GM19468 (cell line): Measurements from ENCODE around the gene XPNPEP1.
A peak's percentile ranks its signal among the peaks of the same experiment; 100 is the strongest.

Experiments
- ATAC-seq: cut with Tn5 transposase; IDR thresholded peaks from one replicate; pipeline ENCODE4 v1.9.1; 2021; ENCODE audit warnings: mild to moderate bottlenecking, moderate library complexity, moderate number of reproducible peaks; ENCODE audit not compliant: unreplicated experiment; ENCODE audit errors: extremely low read depth

The XPNPEP1 gene

DNA sequence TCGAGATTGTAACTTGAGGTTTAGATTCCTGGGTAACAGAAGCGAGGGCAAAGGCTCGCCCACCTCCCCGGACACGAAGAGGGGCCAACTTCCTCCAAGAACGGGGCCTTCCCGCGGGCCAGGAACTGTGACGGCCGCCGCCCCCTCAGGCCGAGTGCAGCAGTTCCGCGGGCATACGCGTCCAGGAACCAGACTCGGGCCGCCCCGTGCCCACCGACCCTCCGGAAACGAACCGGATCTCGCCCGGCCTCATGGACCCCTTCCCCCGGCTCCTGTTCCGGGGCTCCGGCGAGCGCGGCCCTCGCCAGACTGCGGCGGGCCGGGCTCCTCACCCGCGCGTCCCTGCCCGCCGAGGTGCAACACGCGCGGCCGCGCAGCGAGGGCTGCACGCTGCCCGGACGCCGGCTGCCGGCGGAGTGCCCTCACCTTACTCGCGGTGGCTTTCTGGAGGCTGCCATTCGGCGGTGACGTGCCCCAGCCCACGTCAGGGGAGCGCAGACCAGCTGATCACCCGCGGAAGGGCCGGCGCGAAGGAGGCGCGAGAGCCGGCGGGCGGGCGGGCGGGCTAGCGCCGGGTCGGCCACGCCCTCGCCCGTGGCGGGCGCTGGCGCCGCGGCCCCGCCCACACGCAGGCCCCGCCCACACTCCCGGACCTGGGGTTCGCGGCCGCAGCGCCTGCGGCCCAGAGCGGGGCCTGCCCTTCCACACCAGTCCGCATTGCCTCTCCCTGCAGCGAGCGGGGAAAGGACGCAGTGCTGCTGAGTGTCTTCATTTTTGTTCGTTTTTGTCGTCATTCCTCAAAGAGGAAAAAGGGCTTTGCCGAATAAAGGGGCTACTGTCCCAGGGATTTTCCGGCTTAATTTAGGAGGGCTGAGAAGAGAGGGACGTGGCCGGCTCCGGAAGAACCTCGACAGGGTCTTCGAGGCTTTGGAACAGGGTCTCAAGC lies at the start of gene XPNPEP1:
XPNPEP1 (minus strand) TSS at position 536 of the 946 bp plus-strand sequence; CDS start at position 458, 78 bp downstream.
- ATAC-seq = peak; percentile 99

DNA sequence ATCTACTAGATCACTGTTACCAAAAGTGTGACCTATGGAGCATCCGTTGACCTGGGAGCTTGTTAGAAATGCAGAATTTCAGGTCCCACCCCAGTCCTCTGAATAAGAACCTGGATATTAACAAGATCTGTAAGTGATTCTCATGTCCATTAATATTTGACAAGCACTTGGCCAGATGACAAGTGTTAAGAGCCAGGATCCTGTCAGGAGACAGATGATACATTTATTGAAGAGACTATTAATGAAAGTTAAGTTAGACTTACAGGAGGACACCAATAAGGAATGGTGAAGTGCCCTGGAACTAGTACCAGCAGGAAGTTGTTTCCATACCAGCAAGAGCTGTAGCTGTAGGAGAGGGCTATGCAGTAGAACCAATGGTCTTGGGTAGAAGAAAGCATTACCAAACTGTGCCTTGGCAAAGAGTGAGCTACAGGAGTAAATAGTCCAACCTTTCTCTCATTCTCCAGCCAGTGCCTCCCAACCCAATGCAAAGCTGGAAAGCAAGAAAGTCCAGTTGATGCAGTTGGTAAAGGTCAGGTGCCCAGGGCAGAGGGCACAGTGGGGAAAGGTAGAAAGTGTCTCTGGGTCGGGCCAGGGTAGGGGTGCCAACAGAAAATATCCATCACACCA lies 49.2 kb upstream of the XPNPEP1 start:
- ATAC-seq = no peak

DNA sequence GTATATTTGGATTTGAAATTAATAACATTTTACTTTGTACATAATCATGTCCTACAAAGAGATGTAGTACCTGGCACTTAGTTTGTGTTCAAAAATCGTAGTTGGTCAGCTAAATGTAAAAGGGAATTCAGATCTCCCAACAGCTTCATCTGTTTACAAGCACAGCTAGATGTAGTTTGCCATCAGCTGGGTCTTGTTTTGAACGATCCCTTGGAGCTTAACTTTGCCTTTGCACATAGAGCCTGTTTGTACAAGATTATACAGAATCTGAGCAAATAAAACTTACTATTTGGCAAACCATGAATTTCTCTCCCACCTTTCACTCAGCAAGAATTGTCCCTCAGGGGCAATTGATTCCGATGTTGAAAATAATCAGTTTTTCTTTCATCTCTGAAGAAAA lies 48.3 kb upstream of the XPNPEP1 start:
- ATAC-seq = no peak

DNA sequence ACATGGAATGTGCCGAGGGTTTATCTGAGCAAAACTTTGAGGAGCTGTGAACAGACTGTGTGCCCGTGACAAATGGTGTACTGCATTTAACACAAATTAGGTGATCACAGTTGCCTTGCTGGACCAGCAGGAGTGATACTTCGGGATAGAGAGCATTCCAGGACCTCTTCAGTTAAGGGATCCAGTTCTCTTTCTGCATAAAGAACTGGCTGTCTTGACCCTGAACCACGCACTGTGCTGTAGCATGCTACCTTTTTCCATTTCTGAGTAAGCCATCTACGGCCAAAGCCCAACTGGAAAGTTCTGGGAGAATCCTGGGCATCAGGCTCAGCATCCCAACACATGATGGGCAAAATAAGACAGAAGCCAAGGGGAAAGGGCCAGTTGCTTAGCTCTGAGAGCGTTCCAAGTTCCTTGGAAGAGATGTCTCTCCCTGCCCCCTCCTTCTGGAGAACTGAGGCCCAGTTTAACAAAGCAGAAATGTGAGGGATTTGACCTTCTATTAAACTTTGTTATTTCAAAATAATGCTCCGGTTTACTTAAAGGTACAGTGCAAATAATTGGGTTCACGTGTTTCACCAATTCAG lies 46.5 kb upstream of the XPNPEP1 start:
- no peak for ATAC-seq

DNA sequence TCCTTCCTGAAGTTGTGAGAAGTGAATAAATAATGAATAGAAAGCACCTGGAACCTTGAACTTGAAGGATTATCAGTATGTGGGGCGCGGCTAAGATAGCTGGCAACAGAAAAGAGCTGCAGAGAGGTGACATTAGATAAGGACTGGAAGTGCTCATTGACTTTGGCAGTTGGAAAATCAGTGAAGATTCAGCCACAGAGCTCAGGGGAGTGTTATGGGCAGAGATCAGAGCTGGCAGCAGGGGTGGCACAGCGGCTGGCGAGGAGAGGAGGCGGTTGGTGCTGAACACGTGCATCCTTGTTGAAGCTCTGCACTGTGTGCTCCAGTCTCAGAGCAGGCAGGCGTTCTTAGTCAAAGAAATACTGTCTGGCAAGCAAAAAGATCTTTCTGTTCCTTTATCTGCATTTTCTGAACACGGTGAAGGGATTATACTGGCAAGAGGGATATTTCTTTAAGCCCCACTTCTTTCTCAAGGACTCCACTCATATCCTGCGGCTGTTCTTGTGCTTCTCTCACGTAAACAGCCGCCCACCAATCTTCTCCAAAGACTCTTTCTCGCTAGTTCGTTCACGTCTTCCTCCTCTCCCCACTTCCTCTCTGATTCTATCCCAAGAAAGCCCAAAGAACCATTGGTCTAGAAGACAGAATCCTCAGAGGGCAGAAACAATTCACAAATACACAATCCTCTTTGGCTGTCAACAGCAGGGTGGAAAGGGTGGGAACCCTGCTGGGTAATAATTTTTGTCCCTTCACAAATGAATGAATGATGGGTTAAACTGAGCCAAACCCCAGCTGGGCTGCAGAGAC lies 45.8 kb upstream of the XPNPEP1 start:
- ATAC-seq = no peak

DNA sequence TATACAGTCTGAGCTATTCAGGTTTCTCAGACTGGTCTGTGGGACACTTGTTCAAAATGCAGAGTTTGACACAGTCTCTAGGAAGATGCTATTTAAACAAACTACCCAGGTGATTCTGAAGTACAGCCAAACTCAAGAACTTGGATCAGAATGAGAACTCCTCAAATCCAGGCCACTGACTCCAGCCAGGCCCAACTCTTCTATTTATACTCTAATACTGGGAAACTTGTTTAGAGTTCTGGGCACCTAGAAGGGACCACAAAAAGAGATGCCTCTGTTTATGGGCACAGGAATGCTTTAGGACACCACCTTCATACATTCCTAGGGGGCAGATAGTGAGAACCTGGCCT lies 44.4 kb upstream of the XPNPEP1 start:
- no peak for ATAC-seq

DNA sequence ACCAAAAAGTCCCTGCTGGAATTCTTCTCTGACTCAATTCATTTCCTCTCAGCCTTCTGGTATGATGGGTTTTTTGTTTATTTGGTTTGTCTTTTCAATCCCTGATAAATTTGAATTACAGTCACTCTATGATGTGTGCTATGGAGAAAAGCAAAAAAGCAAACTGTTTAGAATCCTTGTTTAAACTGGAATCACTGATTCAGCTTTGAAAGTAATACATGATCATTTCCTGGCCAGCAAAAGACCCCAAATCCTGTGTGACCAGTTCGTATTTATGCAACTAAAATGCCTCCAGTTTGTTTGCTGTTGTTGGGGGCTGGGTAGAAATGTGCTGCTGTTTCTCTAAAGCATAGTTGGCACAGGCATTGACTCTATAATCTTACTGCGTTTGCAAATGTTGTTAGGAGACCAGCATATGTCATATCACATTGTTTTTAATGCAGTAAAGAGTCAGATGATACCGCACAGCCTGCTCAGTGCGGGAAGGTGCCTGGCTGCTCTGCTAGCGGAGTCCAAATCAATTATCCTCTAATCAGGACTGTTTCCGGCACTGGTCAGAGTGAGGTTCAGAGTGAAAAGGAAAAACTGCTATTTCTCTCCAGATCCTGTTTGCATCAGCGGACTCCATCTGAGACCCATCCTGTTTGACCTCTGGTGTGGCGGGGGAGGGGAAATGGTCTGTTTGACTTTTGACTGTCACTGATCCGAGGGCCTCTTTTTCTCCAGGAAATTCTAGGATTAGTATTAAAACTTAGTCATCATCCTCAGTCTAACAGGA lies 43.8 kb upstream of the XPNPEP1 start:
- no peak for ATAC-seq

DNA sequence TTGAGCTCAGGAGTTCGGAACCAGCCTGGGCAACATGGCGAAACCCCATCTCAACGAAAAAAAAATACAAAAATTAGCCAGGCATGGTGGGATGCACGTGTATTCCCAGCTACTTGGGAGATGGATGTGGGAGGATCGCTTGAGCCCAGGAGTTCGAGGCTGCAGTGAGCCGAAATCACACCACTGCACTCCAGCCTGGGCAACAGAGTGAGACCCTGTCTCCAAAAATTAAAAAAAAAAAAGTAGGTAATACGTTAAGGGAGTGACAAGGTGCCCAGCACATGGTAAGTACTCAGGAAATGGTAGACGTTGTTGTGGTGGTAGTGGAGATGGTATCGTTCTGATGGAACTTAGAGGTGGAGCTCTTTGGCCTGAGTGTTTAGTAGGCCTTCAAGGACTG lies 41.0 kb upstream of the XPNPEP1 start:
- no peak for ATAC-seq

DNA sequence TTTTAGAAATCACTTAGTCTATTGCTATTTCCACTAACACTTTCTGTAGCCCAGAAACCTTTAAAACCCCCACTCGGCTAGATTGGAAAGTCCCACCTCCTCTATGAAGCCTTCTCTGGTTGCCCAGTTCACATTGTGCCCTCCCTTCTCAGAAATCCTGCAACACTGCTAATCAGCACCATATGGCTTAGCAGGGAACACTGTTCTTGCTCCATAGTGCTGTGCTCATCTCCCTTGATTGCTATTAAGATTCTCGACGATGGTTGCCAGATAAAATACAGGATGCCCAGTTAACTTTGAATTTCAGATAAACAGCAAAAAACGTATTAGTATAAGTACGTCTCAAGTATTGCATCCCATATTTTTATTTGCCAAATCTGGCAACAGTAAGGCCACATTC lies 40.1 kb upstream of the XPNPEP1 start:
- ATAC-seq = no peak

DNA sequence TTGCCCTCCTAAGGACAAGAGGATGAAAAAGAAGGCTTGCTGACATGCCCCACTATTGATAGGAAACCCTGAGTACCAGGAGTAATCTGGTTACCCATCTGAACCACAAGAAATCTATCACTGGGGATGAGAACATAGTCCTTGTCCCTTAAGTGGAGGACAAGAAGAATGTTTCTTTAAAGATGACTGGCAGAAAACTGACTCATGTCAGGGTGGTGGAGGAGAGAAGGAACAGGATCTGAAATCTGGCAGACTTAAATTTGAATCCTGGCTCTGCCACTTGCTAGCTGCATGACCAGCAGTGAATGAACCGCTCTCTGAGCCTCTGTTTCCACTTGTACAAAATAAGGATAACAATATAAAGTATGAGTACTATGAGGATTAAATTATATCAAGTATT lies 38.9 kb upstream of the XPNPEP1 start:
- ATAC-seq = no peak

DNA sequence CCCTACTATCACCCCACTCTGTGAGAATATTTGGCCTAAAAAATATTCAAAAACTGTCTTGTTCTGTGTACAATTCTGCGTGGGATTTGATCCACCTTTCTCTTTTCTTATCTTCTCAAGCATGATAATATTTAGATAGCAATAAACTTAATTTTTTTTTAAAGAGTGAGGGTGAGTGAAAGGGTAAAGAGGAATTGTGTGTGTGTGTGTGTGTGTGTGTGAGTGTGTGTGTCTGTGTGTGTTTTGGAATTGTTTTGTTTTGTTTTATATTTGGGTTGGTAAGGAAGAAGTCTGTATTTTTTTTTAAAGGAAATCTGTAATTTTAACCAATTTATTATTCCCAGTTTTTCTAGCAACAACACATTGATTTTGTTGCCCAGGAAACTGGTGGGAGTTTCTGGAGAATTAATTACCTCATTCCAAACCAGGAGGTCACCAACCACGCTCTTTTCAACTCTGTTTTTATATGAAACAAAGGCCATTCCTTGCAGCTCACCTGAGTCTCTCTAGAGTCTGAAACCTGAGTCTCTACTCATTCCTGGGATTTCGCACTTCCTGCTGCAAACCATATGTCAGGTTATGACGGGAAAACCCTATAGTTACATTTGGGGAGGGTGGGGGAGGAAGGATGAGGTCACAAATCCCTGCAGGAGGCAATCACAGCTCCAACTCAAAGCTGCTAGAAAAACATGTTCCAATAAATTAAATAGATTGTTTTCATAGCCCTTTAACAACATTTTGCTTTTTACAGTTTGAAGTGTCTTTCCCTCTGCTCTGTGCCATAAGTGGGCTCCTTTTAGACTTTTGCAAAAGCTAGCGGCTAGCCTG lies 38.1 kb upstream of the XPNPEP1 start:
- no peak for ATAC-seq

DNA sequence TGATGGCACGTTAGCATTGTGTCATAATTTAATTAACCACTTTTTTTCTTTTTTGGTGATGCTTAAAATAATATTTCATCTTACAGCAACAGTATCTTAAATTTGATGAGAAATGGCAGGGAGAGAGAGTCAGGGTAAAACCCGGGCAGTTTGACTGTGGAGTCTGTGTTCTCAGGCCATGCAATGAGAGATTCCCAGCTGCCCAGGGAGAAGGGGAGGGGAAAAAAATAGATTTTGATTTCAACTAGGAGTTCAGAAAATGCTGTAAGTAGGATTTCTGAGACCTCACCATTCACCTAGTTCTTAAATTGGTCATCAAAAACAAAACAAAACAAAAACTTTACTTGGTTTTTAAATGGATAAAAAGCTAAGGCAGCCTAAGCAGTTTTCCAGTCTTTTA lies 37.4 kb upstream of the XPNPEP1 start:
- ATAC-seq = no peak

DNA sequence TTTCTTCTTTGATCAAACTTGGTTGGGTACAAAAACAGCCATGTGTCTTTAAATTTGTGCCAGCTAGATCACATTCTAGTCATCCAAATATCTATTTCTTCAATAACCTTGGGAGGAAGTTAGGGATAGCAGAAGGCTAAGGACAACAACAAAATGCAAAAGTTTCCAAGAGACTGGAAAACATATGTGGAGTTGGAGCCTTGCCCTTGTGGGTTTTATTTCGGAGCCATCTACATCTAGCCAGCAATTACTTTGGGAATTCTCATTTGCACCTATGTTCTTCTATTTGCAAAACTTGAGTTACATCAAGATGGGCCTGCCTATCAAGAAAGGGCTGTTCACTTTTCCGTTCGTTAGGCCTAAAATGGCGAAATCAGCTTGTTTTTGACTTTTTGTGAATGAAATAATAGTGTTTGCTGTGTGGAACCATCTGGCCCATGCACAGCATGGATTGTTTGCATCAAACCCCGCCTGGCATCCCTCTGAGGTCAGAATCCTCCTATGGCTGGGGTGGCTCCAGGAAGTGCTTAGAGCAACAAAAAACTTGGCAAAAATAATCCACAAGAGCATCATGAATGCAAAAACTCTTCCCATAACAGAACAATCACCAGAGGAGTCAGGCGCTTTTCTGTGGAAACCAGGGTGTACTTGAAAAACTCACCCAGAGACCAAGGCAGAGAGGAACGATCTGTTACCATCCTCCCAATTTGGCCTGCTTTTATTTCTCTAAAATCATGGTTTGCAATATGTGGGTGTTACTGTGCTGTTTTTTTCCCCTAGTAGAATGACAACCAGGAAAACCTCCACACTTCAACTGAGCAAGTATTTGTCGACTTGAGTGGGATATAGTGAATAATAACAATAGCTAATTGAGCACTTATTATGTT lies 36.2 kb upstream of the XPNPEP1 start:
- no peak for ATAC-seq

DNA sequence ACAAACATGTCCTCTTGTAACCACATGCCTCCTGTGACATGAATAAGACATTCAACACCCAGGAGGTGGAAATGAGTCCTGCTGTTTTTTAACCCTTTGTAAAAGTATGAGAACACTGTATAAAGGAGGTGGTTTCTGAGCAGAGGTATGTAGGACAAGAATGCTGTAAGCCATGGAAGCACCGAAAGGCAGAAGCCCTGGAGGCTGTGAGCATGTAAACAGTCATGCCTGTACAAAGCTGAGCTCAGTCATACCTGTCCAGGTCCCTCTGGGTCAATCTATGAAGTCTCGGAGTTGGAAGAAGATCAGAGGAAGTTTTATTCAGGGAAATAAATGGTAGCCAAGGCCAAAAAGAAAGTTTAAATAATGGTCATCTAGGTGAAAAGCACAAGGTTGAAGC lies 34.7 kb upstream of the XPNPEP1 start:
- no peak for ATAC-seq

DNA sequence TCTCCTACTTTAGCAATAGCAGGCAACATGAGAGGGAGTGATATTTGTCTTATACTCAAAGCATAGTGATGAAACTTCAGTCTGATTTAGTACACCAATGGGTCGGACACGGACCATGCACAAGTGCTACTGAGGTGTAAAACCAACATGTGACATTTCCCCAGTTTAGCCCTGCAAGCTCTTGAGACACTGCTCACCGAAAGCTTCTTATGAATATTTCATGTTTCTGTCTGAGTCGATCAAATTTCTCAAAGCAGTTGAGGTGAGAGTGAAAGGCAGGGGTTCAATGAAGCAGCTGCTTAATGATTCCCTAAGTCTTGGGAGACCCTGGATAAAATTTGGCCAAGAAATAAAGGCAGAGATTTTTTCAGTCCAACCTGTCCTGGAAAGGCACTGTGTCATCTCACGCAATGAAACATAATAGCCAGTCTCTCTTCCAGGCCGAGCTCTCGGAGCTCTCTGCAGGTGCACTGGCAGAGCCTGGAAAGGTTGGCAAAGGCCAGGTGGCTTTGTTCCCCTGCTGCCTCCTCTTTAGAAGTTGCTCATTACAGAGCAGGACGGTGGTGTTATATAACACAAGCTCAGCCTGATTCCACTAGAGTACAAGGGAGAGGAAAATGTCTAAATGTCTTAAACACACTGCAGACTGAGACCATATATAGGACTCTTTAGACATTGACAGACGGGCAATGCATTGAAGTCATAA lies 33.9 kb upstream of the XPNPEP1 start:
- peak; percentile 79 for ATAC-seq

DNA sequence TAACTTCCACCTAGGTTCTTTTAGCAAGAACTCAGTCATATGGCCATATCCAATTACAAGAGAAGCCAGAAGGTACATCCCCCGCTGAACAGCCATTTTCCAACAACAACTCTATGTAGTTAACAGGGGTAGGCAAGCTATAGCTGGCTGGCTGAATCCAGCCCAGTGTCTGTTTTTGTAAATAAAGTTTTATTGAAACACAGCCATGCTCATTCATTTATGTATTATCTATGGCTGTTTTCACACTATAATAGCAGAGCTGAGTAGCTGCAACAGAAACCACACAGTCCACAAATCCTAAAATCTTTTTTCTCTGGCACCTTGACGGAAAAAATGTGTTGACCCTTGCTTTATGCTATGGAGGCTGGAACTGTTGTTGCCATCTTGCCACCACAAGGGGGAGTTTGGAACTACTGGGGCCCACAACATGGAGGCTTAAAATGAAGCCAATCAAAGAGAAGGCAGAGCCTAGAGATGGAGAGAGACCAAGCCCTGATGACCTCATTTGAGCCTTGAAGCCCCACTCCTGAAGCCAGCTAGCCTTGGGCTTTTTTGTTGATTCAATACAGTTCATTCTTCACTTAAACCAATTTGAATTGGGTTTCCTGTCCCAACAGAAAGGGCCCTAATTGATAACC lies 33.3 kb upstream of the XPNPEP1 start:
- peak; percentile 67 for ATAC-seq

DNA sequence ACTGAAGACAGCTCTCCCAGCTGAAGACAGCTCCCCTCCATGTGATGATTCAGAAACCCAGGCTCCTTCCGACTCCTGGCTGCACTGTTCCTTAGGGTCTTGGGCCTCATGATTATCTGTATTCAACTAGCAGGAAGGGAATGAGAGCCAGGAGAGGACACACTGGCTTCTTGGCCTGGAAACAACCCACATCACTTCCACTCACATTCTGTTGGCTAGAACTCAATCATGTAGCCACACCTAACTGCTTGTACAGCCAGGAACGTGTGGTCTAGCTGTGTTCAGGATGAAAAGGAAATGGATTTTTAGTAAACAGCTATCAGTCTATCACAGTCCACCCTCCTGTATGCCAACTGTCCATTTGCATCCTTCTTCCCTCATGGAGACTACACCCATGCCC lies 30.5 kb upstream of the XPNPEP1 start:
- no peak for ATAC-seq
